Measurements from ENCODE around the gene RECQL5.
"Not testable (repeated sequence)": the region's sequence is repeated elsewhere in the genome, so short reads cannot be mapped to it uniquely, and the experiment has no call there.

Gene RECQL5

GRCh38 chr17:75639327-75639726 lies 27.6 kb downstream of the RECQL5 start:
- TF ChIP-seq ZFX (IDR thresholded peaks at IDR 0.05): no peak
- TF ChIP-seq CTCF (conservative IDR thresholded peaks at IDR 0.05): no peak
- no peak overlapping the region; the same call in 1 of the 2 replicates for H3K27ac ChIP-seq

GRCh38 chr17:75638893-75639292 lies 28.1 kb downstream of the RECQL5 start:
- TF ChIP-seq ZFX (IDR thresholded peaks at IDR 0.05) (no peak), CTCF (conservative IDR thresholded peaks at IDR 0.05) (no peak)
- H3K27ac ChIP-seq: no peak overlapping the region

- H3K27ac ChIP-seq: not testable (repeated sequence)
Measured at GRCh38 chr17:75638039-75638438, 28.9 kb downstream of the RECQL5 start.

GRCh38 chr17:75637551-75637950 lies 29.4 kb downstream of the RECQL5 start:
- TF ChIP-seq CTCF (conservative IDR thresholded peaks at IDR 0.05) (no peak), ZFX (IDR thresholded peaks at IDR 0.05) (no peak)
- no peak overlapping the region for H3K27ac ChIP-seq

DNA sequence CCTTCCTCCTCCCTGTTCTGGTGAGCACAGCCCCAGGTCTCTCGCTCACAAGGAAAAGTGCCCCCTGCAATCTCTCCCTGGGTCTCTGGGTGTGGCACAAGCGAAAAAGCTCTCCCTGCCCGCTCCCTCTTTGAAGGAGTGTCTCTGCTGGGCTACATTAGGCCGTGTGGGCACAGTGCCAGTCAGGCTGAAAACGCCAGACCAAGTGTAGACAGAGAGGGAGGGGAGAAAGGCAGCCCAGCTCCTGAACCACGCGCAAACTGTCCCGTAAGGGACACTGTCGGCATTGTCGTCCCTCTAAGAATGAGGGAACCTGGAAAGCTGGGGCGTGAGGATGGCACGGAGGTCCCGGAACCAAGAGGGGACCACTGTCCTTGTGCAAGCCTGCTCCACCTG lies 29.8 kb downstream of the RECQL5 start:
- H3K27ac ChIP-seq: no peak overlapping the region
- TF ChIP-seq ZFX (IDR thresholded peaks at IDR 0.05) (no peak), CTCF (conservative IDR thresholded peaks at IDR 0.05) (no peak)

DNA sequence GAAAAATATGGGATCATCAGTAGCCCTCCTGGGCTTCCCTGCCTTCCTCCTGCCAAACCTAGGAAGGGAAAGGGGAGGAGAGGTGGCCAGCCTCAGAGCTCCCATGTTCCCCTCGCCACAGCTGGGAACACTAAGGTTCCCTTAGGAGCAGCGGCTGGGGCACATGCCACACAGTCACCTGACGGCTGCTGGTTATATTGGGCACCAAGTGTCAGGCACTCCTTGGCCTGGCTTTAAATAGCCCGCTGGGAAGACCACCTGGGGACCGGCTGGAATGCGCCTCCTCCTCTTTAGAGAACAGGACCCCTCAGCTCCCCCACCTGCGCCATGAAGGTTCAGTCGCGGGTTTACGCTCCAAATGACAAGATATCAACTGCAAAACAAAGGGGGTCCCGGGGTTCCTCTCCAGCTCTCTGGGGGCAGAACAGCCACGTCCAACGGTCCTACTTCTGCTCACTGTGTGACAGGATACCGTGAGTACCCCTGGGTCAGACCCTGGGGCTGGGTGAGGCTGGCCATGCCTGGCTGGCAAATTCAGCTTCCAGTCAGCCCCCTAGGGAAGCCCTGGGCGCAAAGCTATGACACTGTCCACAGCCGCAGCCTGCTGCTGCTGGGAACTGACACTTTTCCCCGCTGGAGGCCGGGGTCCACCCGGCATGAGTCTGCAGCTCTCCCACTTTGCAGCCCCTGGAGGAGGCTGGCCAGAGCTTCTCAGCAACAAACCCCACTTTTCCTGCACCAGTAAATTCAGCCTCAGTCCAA lies 30.4 kb downstream of the RECQL5 start:
- TF ChIP-seq ZFX (IDR thresholded peaks at IDR 0.05) (no peak), CTCF (conservative IDR thresholded peaks at IDR 0.05) (no peak)
- H3K27ac ChIP-seq: no peak overlapping the region

- TF ChIP-seq CTCF (conservative IDR thresholded peaks at IDR 0.05) (no peak), ZFX (IDR thresholded peaks at IDR 0.05) (no peak)
- no peak overlapping the region for H3K27ac ChIP-seq
Measured at GRCh38 chr17:75635610-75636202, 31.2 kb downstream of the RECQL5 start.

All from C4-2B (cell line).